K562 (cell line): ENCODE results near the gene PILRA. TPM values are rescaled to one million over a fixed set of nuclear protein-coding genes. Genes with fewer than 3 reads are reported as not detected.

ENCODE experiments used
- ATAC-seq: fragments of 200-7000 bp; cut with Tn5 transposase; 3 replicates; pipeline ENCODE4 v1.9.1; 2020; ENCODE audit warnings: moderate library complexity
- BruUV-seq: library from RNA; stranded (reverse); fragments of 400-500 nt; replicated peaks from 2 replicates; lab custom pipeline; 2021; lab: Mats Ljungman, UMichigan
- CTCF ChIA-PET: fragments of 300-600 bp; formaldehyde crosslinking; extraction: SDS; loops from one replicate; lab custom pipeline; 2021; ENCODE audit warnings: low intra/inter-chr PET ratio; lab: Yijun Ruan, JAX
- POLR2A ChIA-PET: fragments of 300-600, 350-650 bp; sonication (Branson Sonifier 250); formaldehyde crosslinking; extraction: SDS; loops from one replicate; lab custom pipeline; 2021; ENCODE audit warnings: antibody characterized with exemption, inconsistent platforms; lab: Yijun Ruan, JAX
- DNase-seq, 4 experiments: peaks; one replicate each; pipeline versions ENCODE4 v3.0.0 to v3.0.0-alpha.2; 2011 to 2018; ENCODE audit warnings: low spot score in 3 of 4, mixed read lengths in 3 of 4; ENCODE audit errors: extremely low read depth in 1 of 4
- FAIRE-seq: peaks from 2 replicates; lab custom pipeline; 2011; peaks lifted over from hg19 to GRCh38; lab: Jason Lieb, UNC
- H2AFZ ChIP-seq: 2 replicates; pipeline ENCODE4 v1.6.0; 2011; ENCODE audit warnings: low read depth, low read length, control low read depth, inconsistent platforms
- H3K27ac ChIP-seq: fragments of 200-600 bp; 3 replicates; pipeline ENCODE4 v1.8.0; 2011; ENCODE audit warnings: low read depth, mild to moderate bottlenecking, control low read depth, inconsistent platforms, low read length, moderate library complexity, mixed read lengths; ENCODE audit errors: extremely low read depth
- H3K27me3 ChIP-seq, 2 experiments: fragments of 300-600 bp in 1 of 2; 2 replicates in 1 of 2; 3 replicates in 1 of 2; pipeline versions ENCODE4 v1.6.0 to v1.8.0; 2011; ENCODE audit warnings: inconsistent platforms in 2 of 2, low read length in 2 of 2, mild to moderate bottlenecking in 1 of 2, mixed read lengths in 1 of 2, moderate library complexity in 1 of 2; ENCODE audit not compliant: control insufficient read depth in 2 of 2, insufficient read depth in 2 of 2
- H3K36me3 ChIP-seq: fragments of 300-600 bp; 3 replicates; pipeline ENCODE4 v1.8.0; 2011; ENCODE audit warnings: mild to moderate bottlenecking, low read length, inconsistent platforms; ENCODE audit not compliant: control insufficient read depth, insufficient read depth
- H3K4me1 ChIP-seq, 2 experiments: fragments of 200-600 bp in 1 of 2; replicated peaks in 1 of 2; 2 replicates in 1 of 2; 3 replicates in 1 of 2; pipeline versions ENCODE4 v1.5.1 to v1.8.0; 2011; ENCODE audit warnings: inconsistent platforms in 2 of 2, low read length in 2 of 2, mild to moderate bottlenecking in 1 of 2, mixed read lengths in 1 of 2, moderate library complexity in 1 of 2; ENCODE audit not compliant: control insufficient read depth in 2 of 2, insufficient read depth in 2 of 2
- H3K4me2 ChIP-seq: 2 replicates; pipeline ENCODE4 v1.6.1; 2011; ENCODE audit warnings: low read length, control low read depth, inconsistent platforms, mixed read lengths; ENCODE audit not compliant: insufficient read depth
- H3K4me3 ChIP-seq: fragments of 200-600 bp; sonication (generic), shearing (Covaris generic); 2 replicates; pipeline ENCODE4 v1.5.1; 2016; ENCODE audit warnings: control low read depth, inconsistent platforms
- H3K79me2 ChIP-seq: fragments of 200-600 bp; 3 replicates; pipeline ENCODE4 v1.8.0; 2011; ENCODE audit warnings: low read length, inconsistent platforms; ENCODE audit not compliant: control insufficient read depth, insufficient read depth
- H3K9ac ChIP-seq, 2 experiments: 2 replicates each; pipeline versions ENCODE4 v1.6.0 to v1.6.1; 2011; ENCODE audit warnings: low read depth in 2 of 2, low read length in 2 of 2, control low read depth in 1 of 2, inconsistent platforms in 1 of 2, mild to moderate bottlenecking in 1 of 2, mixed read lengths in 1 of 2; ENCODE audit not compliant: insufficient read depth in 1 of 2
- H3K9me1 ChIP-seq: one replicate; pipeline ENCODE4 v1.6.0; 2011; ENCODE audit warnings: inconsistent platforms, mild to moderate bottlenecking, low read length, moderate library complexity; ENCODE audit not compliant: control insufficient read depth, insufficient read depth
- H3K9me3 ChIP-seq: replicated peaks from 2 replicates; pipeline ENCODE4 v1.5.1; 2011; ENCODE audit warnings: low read depth, low read length, inconsistent platforms; ENCODE audit not compliant: control insufficient read depth, insufficient read depth
- H4K20me1 ChIP-seq: replicated peaks from 2 replicates; pipeline ENCODE4 v1.6.1; 2011; ENCODE audit warnings: low read length, inconsistent platforms, mixed read lengths; ENCODE audit not compliant: control insufficient read depth, insufficient read depth
- CBX1 ChIP-seq: sonication (generic); IDR thresholded peaks from 2 replicates; pipeline ENCODE4 v1.6.1; 2016; ENCODE audit warnings: antibody characterized with exemption, low read depth, mild to moderate bottlenecking
- CEBPB ChIP-seq: fragments of 450-650 bp; IDR thresholded peaks from 2 replicates; pipeline ENCODE4 v1.6.1; 2016; ENCODE audit warnings: missing genetic modification characterization, missing compliant biosample characterization
- GATA2 ChIP-seq: sonication (generic); formaldehyde crosslinking; IDR thresholded peaks from 2 replicates; pipeline ENCODE4 v1.4.0; 2020; ENCODE audit warnings: mild to moderate bottlenecking, missing genetic modification reagents
- IRF1 ChIP-seq: sonication (generic); formaldehyde crosslinking; IDR thresholded peaks from 2 replicates; pipeline ENCODE4 v1.8.0; 2022; ENCODE audit warnings: missing genetic modification reagents, mild to moderate bottlenecking, borderline replicate concordance
- NFRKB ChIP-seq: fragments of 450-650 bp; IDR thresholded peaks from 2 replicates; pipeline ENCODE4 v1.6.1; 2016; ENCODE audit warnings: low read depth
- NFXL1 ChIP-seq: fragments of 450-650 bp; formaldehyde crosslinking; IDR thresholded peaks from 2 replicates; pipeline ENCODE4 v1.4.0; 2021; ENCODE audit warnings: mild to moderate bottlenecking
- OTX1 ChIP-seq: fragments of 450-650 bp; formaldehyde crosslinking; IDR thresholded peaks from 2 replicates; pipeline ENCODE4 v1.4.0; 2022; ENCODE audit warnings: mild to moderate bottlenecking
- POLR2A ChIP-seq: fragments of 450-650 bp; conservative IDR thresholded peaks from 2 replicates; pipeline ENCODE4 v1.6.1; 2016
- POLR2AphosphoS5 ChIP-seq: IDR thresholded peaks from 2 replicates; pipeline ENCODE4 v1.6.1; 2011; ENCODE audit warnings: mild to moderate bottlenecking, low read depth, low read length, moderate library complexity; ENCODE audit not compliant: control insufficient read depth, insufficient read depth
- POLR2H ChIP-seq: IDR thresholded peaks from 2 replicates; pipeline ENCODE4 v1.6.1; 2016; ENCODE audit warnings: missing genetic modification characterization, low read depth, mild to moderate bottlenecking, control low read depth, missing compliant biosample characterization, moderate library complexity
- ZNF75A ChIP-seq: fragments of 450-650 bp; formaldehyde crosslinking; IDR thresholded peaks from 2 replicates; pipeline ENCODE4 v1.4.0; 2020; ENCODE audit warnings: mild to moderate bottlenecking
- in situ Hi-C: fragments of 300-500 bp; cut with MboI; formaldehyde crosslinking; loops from 4 replicates; pipeline ENCODE4 v1.15.0; 2018; ENCODE audit warnings: inconsistent platforms, mixed read lengths
- intact Hi-C: fragments of 100-400 bp; cut with micrococcal nuclease; formaldehyde crosslinking; loops from 2 replicates; pipeline ENCODE4 v1.14.2; 2022
- polyA plus RNA-seq, 8 experiments: library from polyadenylated mRNA; depleted of rRNA in 4 of 8; stranded (reverse) in 5 of 8; unstranded in 3 of 8; fragments of >200 nt; fragmentation: Nextera tagmentation in 2 of 8; fragmentation: Illumina TruSeq in 1 of 8; extraction: Ambion mirVana in 2 of 8; extraction: Trizol in 1 of 8; gene quantifications; 2 replicates each; pipeline versions ENCODE4 v1.2.1 to v1.2.3, GENCODE V29; 2011 to 2014; ENCODE audit warnings: inconsistent platforms in 1 of 8, missing spikeins in 1 of 8
- total RNA-seq, 7 experiments: library from RNA; depleted of rRNA in 6 of 7; stranded (reverse); fragments of >200 nt in 6 of 7; fragmentation: Illumina TruSeq in 2 of 7; extraction: Trizol in 2 of 7; gene quantifications; 2 replicates each; pipeline versions ENCODE4 v1.2.1 to v1.2.3, GENCODE V29; 2011 to 2021; ENCODE audit warnings: low replicate concordance in 1 of 7
- TF ChIP-seq, protein P1 (sequence below): fragments of 250-450 bp; sonication (Bioruptor Pico); IDR thresholded peaks from 2 replicates; pipeline ENCODE4 v1.6.1; 2021; ENCODE audit warnings: mild to moderate bottlenecking

Gene PILRA
- total and polyA plus RNA-seq, 9 of the 15 experiments (the other 6 are each of a cell fraction or from before 2014, with no cell fraction given), result 0.13 to 1.8 (median 0.62) TPM

DNA sequence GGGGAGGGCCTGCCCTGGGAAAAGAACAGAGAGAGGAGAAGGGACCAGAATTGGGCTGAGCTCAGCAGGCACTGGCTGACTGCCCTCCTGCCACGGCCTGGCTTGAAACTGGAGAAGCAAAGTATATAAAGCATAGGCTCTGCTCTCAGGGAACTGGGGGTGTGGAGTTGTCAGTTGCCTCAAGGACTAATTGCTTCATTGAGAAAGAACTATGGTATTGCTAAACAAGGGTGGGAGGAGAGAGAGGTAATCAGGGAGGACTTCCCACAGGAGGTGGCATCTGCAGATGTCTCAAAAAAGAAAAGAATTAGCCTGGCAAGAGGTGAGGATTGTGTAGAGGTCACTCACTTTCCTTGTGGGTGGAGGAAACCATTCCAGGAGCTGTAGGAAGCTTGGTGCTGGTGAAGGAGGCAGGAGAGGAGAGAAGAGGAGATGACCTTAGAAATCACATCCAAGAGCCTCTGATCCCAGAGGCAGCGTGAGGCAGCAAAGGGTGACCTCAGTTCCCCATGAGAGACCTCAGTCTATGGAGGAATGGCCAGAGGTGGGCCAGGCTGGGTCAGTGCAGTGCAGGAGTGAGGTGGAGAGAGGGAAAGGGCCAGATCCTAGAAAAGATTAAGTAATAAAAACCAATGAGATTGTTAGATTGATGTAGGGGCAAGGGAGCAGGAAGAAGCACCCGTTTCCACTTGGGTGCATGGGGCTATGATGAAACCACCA, 13.0 kb upstream of the PILRA start (continued):
- TF ChIP-seq IRF1 (no peak), POLR2A (peak; percentile 46; the same call in 1 of the 2 replicates), POLR2AphosphoS5 (peak; percentile 14), GATA2 (CRISPR knock-in tag) (no peak), NFRKB (no peak), CBX1 (no peak), OTX1 (no peak), NFXL1 (CRISPR knock-in tag) (no peak), ZNF75A (no peak)
- TF ChIP-seq, protein P1, sequence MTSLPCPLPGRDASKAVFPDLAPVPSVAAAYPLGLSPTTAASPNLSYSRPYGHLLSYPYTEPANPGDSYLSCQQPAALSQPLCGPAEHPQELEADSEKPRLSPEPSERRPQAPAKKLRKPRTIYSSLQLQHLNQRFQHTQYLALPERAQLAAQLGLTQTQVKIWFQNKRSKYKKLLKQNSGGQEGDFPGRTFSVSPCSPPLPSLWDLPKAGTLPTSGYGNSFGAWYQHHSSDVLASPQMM (CRISPR knock-in tag), result no peak

GRCh38 chr7:100363098-100363497, 10.2 kb upstream of the PILRA start:
- CTCF ChIA-PET, result no interaction called here
- no peak overlapping the region for H3K4me2 ChIP-seq
- in situ Hi-C loops, result no loop called here
- no peak for DNase-seq
- no peaks in the 10 kb centered on the region for H3K79me2 ChIP-seq
- no peak for ATAC-seq
- H3K4me3 ChIP-seq, result no peak overlapping the region
- H3K4me1 ChIP-seq, result peaks cover 7% of the 10 kb centered on the region in 2 experiments; a peak in 4 of 5 replicates
- no peak overlapping the region for H2AFZ ChIP-seq
- FAIRE-seq, result no peak
- TF ChIP-seq CEBPB (tag), result no peak
- TF ChIP-seq POLR2H, result 0 out of 2 replicates have a peak, but pooled peaks have one; percentile 40
- TF ChIP-seq, all 486 proteins: peak for 1
- no peak overlapping the region for H3K27ac ChIP-seq
- H3K9me3 ChIP-seq, result no peaks in the 10 kb centered on the region
- no TSS peak for BruUV-seq
- no peaks in the 10 kb centered on the region for H4K20me1 ChIP-seq
- POLR2A ChIA-PET, result no interaction called here
- intact Hi-C loops, result no loop called here
- H3K36me3 ChIP-seq, result peaks cover 73% of the 10 kb centered on the region
- H3K27me3 ChIP-seq, result no peaks in the 10 kb centered on the region
- H3K9me1 ChIP-seq, result peaks cover 4% of the 10 kb centered on the region
- no peak overlapping the region for H3K9ac ChIP-seq
